Smooth muscle cell of bladder (primary cell): Measurements from ENCODE around the gene SP140L. TPM values are rescaled to one million over a fixed set of nuclear protein-coding genes. Genes with fewer than 3 reads are reported as not detected.

Experiments
- total RNA-seq: library from RNA; depleted of rRNA; stranded (reverse); fragments of >200 nt; gene quantifications from 2 replicates; pipeline ENCODE4 v1.2.3, GENCODE V29; 2014

Gene SP140L
- total RNA-seq: 5.5 and 7.1 TPM in 2 replicates

GRCh38 chr2:230326453-230327417, at the start of gene SP140L:
Gene SP140L (plus strand): TSS chr2:230327193. CDS start chr2:230327270, 77 bp downstream.

GRCh38 chr2:230416061-230416721, 89.2 kb downstream of the SP140L start, which contains the start of gene SP100:
Gene SP100 (plus strand): TSS chr2:230416201. CDS start chr2:230416297, 96 bp downstream.

Other genes starting within 250 kb of the SP140L start
- 2.7 and 2.9 TPM in 2 replicates for gene SP110, start 107.2 kb upstream of the SP140L start, total RNA-seq
- under 0.01 and 0.14 TPM in 2 replicates for gene SP140, start 101.5 kb upstream of the SP140L start, total RNA-seq
- gene SP100, start 89.0 kb downstream of the SP140L start, total RNA-seq: 60.4 and 78.3 TPM in 2 replicates